Ascending aorta (tissue), 2 donors: ENCODE measurements around the gene CPNE8. TPM values are rescaled to one million over a fixed set of nuclear protein-coding genes. Genes with fewer than 3 reads are reported as not detected.

Source experiments
- DNase-seq, 2 donors: peaks; one replicate each; pipeline ENCODE4 v3.0.0-alpha.2; 2019; ENCODE audit warnings: low spot score in 2 of 2
- H3K27ac ChIP-seq, 2 donors: fragments of 200-600 bp; sonication (generic); one replicate each; pipeline ENCODE4 v1.5.1; 2016 to 2017; ENCODE audit warnings: mild to moderate bottlenecking in 1 of 2
- H3K27me3 ChIP-seq: fragments of 200-600 bp; sonication (generic); one replicate; pipeline ENCODE4 v1.5.1; 2017
- H3K36me3 ChIP-seq, 2 donors: fragments of 200-600 bp; sonication (generic); one replicate each; pipeline ENCODE4 v1.5.1; 2016
- H3K4me1 ChIP-seq, 2 donors: fragments of 200-600 bp; sonication (generic); one replicate each; pipeline ENCODE4 v1.5.1; 2016 to 2017; ENCODE audit warnings: mild to moderate bottlenecking in 1 of 2
- H3K4me3 ChIP-seq, 2 donors: fragments of 200-600 bp; sonication (generic); one replicate each; pipeline ENCODE4 v1.5.1; 2016 to 2017; ENCODE audit warnings: mild to moderate bottlenecking in 1 of 2
- H3K9me3 ChIP-seq, 2 donors: fragments of 200-600 bp; sonication (generic); one replicate each; pipeline ENCODE4 v1.5.1; 2016
- intact Hi-C: fragments of 100-400 bp; cut with DNase I; formaldehyde crosslinking; loops from one replicate; pipeline ENCODE4 v1.15.1; 2023
- total RNA-seq: library from RNA; depleted of rRNA; stranded (reverse); fragments of >200 nt; gene quantifications from one replicate; pipeline ENCODE4 v1.1.0, GENCODE V29; 2016
- TF ChIP-seq, protein P1 (sequence below), 3 experiments: fragments of 200-600 bp in 2 of 3; fragments of 450-650 bp in 1 of 3; sonication (generic) in 2 of 3; IDR thresholded peaks; one replicate each; pipeline ENCODE4 v1.5.1; 2016 to 2019; ENCODE audit warnings: antibody characterized with exemption in 3 of 3, mild to moderate bottlenecking in 1 of 3, moderate library complexity in 1 of 3

CPNE8 gene
- total RNA-seq, 1 donor from 2014 or later = 18.6 TPM

DNA sequence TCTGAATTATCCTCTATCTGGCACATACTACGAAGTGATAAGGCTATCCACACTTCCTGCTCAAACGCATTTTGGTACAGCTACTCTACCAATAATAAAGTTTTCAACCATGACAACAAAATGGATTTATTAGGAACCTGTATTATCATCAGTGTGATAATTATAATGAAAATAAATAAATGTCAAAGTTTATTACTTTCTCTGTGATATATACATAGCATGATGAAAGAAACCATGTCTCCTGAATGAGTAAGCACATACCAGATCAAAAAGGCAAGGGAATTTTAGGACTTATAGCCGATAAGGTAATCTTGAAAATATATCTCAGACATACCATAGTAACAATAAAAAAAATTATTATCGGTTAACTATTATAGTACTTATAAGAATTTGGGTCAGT, 61.1 kb downstream of the CPNE8 start:
- H3K4me1 ChIP-seq = no peaks in the 10 kb centered on the region
- no peak for DNase-seq
- H3K36me3 ChIP-seq = no peaks in the 10 kb centered on the region
- intact Hi-C loops = no loop called here
- no peak overlapping the region for H3K27ac ChIP-seq
- TF ChIP-seq, protein P1, sequence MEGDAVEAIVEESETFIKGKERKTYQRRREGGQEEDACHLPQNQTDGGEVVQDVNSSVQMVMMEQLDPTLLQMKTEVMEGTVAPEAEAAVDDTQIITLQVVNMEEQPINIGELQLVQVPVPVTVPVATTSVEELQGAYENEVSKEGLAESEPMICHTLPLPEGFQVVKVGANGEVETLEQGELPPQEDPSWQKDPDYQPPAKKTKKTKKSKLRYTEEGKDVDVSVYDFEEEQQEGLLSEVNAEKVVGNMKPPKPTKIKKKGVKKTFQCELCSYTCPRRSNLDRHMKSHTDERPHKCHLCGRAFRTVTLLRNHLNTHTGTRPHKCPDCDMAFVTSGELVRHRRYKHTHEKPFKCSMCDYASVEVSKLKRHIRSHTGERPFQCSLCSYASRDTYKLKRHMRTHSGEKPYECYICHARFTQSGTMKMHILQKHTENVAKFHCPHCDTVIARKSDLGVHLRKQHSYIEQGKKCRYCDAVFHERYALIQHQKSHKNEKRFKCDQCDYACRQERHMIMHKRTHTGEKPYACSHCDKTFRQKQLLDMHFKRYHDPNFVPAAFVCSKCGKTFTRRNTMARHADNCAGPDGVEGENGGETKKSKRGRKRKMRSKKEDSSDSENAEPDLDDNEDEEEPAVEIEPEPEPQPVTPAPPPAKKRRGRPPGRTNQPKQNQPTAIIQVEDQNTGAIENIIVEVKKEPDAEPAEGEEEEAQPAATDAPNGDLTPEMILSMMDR (IDR thresholded peaks at IDR 0.05) = no peak
- H3K27me3 ChIP-seq = no peaks in the 10 kb centered on the region
- no peak overlapping the region for H3K4me3 ChIP-seq
- H3K9me3 ChIP-seq = no peaks in the 10 kb centered on the region

DNA sequence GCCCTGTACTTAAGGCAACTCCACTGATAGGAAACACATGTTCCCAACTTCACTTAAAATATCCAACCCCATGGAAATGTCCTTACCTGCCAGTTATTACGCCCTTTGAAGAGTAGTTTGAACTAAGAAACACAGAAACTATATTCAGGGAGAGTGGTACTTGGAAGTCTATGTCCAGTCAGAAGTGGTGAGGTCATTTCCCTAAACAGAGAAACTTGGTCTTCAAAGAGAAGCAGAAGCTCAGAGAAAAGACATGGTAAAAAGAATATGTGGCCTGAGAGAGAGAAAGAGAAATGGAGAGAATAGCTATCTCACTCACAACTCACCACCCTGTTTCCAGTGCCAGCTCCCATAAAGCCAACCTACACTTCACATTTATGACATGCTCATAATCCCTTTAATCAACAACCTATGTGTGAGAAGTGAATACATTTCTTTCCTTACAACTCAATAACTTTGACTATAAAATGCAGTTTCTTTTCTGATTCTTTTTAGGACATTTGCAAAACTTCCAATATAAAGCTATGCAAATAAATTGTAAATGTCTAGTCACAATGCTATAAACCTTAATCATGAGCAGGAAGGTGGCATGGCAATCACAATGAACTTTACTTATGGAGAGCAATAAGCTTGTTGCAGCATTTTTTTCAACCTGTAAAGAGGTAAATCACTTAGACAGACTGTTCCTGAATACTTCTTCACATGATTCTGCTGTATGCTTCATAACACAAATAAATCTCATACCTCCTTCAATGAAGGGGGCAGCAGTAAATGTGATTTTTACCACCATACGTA, 67.1 kb downstream of the CPNE8 start:
- intact Hi-C loops = no loop called here
- no peaks in the 10 kb centered on the region for H3K36me3 ChIP-seq
- TF ChIP-seq, protein P1 (IDR thresholded peaks at IDR 0.05) = no peak
- no peaks in the 10 kb centered on the region for H3K4me1 ChIP-seq
- no peaks in the 10 kb centered on the region for H3K27me3 ChIP-seq
- H3K27ac ChIP-seq = no peak overlapping the region
- DNase-seq = no peak
- H3K9me3 ChIP-seq = no peaks in the 10 kb centered on the region
- H3K4me3 ChIP-seq = no peak overlapping the region

DNA sequence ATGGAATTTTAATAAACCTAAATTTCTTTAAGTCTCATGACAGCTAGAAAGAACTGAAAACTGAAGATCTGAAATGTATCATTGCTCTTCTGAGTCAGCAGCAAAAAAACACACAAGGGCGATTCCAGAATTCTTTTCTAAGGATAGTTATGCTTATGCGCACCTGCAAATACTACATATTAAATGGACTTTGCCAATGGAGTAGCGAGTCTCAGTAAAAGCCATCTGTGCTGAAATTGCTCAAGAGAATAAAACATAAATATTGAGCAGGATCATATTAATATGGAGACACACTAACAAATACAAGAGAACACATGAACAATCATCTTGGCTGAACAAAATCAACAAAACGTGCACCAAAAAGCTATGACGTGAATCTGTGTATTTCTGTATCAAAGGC, 73.7 kb downstream of the CPNE8 start:
- H3K27me3 ChIP-seq = no peaks in the 10 kb centered on the region
- intact Hi-C loops = no loop called here
- no peaks in the 10 kb centered on the region for H3K9me3 ChIP-seq
- DNase-seq = no peak
- H3K27ac ChIP-seq = no peak overlapping the region
- TF ChIP-seq, protein P1 (IDR thresholded peaks at IDR 0.05) = no peak
- no peaks in the 10 kb centered on the region for H3K4me1 ChIP-seq
- H3K4me3 ChIP-seq = no peak overlapping the region
- H3K36me3 ChIP-seq = no peaks in the 10 kb centered on the region

DNA sequence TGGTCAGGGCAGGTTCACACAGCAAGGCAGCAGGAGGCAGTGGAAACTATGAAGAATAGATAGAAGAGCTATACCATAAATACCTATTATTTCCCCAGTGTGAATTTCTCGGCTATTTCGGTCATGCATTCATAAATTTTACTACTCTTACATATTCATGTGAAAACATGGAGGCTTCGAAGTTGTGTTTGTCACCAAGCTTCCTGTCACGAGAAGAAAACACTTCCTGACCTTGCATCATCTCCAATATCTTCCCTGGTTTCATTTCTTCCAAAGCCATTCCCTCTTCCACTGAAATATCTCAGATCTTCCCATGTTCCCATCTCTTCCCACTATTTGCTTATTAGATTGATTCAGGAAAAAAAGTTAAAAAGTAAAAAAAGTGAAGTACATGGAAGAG, 80.4 kb downstream of the CPNE8 start:
- no peaks in the 10 kb centered on the region for H3K36me3 ChIP-seq
- H3K4me1 ChIP-seq = no peaks in the 10 kb centered on the region
- H3K4me3 ChIP-seq = no peak overlapping the region
- no peaks in the 10 kb centered on the region for H3K9me3 ChIP-seq
- no peaks in the 10 kb centered on the region for H3K27me3 ChIP-seq
- intact Hi-C loops = no loop called here
- TF ChIP-seq, protein P1 (IDR thresholded peaks at IDR 0.05) = no peak
- H3K27ac ChIP-seq = no peak overlapping the region
- DNase-seq = no peak

DNA sequence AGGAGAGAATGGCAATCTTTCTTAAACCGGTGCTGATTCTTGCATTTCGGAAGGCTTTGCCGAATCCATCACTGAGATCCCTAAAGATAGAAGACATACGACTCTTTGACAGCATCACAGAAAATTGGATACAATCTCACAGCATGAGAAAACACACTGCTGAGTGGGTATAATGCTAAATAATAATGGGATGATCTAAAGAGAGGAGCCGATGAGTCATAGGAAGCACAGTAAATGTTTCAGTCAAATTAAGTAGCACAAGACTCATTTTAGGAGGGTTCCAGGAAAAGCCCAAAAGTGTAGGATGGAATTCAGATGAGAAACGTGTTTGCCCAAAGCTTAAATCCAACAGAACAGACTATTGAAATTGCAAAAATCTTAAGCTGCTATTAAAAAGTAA, 81.7 kb downstream of the CPNE8 start:
- Histone ChIP-seq H3K27ac (no peak overlapping the region), H3K36me3 (no peaks in the 10 kb centered on the region), H3K4me3 (no peak overlapping the region), H3K9me3 (no peaks in the 10 kb centered on the region), H3K4me1 (no peaks in the 10 kb centered on the region), H3K27me3 (no peaks in the 10 kb centered on the region)
- TF ChIP-seq, protein P1 (IDR thresholded peaks at IDR 0.05) = no peak
- no peak for DNase-seq
- intact Hi-C loops = no loop called here
